Brain microvascular endothelial cell (primary cell): ENCODE results near the gene KLHL29.
A peak's percentile ranks its signal among the peaks of the same experiment; 100 is the strongest.

Source experiments
- DNase-seq: peaks from one replicate; pipeline ENCODE4 v3.0.0-alpha.2; 2020
- H3K27ac ChIP-seq: fragments of 250-450 bp; sonication (Bioruptor Pico); 2 replicates; pipeline ENCODE4 v1.5.1; 2020; ENCODE audit warnings: mild to moderate bottlenecking, moderate library complexity
- H3K27me3 ChIP-seq: fragments of 250-450 bp; sonication (Bioruptor Pico); replicated peaks from 2 replicates; pipeline ENCODE4 v1.5.1; 2020; ENCODE audit warnings: mild to moderate bottlenecking
- H3K36me3 ChIP-seq: fragments of 250-450 bp; sonication (Bioruptor Pico); replicated peaks from 2 replicates; pipeline ENCODE4 v1.5.1; 2020; ENCODE audit warnings: mild to moderate bottlenecking
- H3K4me3 ChIP-seq: 2 replicates; pipeline ENCODE4 v1.5.1; 2011; ENCODE audit warnings: low read depth, mild to moderate bottlenecking, control low read depth, low read length, moderate library complexity
- in situ Hi-C: cut with HindIII; loops from 2 replicates; pipeline ENCODE4 v1.10.0; 2017; ENCODE audit warnings: low sequenced_read_pairs, low pct_ligation_motif_present
- TF ChIP-seq, protein P1 (sequence below): IDR thresholded peaks from 2 replicates; pipeline ENCODE4 v1.5.1; 2011; ENCODE audit warnings: low read depth, mild to moderate bottlenecking, moderate library complexity, low read length, control low read depth, inconsistent platforms; ENCODE audit errors: missing control alignments

Gene KLHL29

DNA sequence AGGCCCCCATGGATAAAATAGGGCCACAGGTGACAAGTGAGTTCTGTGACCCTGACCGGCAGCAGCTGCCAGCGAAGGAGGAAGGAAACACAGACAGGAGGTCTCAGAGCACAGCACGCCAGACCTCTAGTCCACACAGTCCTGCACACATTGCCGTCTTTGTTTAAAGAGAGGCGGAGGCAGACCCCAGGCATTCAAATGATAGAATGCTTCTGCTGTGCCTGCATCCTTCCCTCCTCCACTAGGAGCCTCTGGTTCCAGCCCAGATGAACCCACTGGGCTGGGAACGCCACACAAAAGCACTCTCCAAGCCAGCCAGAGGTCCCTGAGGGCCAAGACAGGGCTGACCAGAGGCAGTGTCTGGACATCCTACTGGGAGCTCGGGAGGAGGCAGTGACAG, 118.7 kb downstream of the KLHL29 start:
- Histone ChIP-seq H3K27ac (no peak overlapping the region), H3K4me3 (no peak overlapping the region), H3K36me3 (no peaks in the 10 kb centered on the region), H3K27me3 (no peaks in the 10 kb centered on the region)
- TF ChIP-seq, protein P1, sequence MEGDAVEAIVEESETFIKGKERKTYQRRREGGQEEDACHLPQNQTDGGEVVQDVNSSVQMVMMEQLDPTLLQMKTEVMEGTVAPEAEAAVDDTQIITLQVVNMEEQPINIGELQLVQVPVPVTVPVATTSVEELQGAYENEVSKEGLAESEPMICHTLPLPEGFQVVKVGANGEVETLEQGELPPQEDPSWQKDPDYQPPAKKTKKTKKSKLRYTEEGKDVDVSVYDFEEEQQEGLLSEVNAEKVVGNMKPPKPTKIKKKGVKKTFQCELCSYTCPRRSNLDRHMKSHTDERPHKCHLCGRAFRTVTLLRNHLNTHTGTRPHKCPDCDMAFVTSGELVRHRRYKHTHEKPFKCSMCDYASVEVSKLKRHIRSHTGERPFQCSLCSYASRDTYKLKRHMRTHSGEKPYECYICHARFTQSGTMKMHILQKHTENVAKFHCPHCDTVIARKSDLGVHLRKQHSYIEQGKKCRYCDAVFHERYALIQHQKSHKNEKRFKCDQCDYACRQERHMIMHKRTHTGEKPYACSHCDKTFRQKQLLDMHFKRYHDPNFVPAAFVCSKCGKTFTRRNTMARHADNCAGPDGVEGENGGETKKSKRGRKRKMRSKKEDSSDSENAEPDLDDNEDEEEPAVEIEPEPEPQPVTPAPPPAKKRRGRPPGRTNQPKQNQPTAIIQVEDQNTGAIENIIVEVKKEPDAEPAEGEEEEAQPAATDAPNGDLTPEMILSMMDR: no peak
- DNase-seq: no peak
- in situ Hi-C loops: no loop called here

GRCh38 chr2:23504591-23504990, 119.6 kb downstream of the KLHL29 start:
- in situ Hi-C loops: no loop called here

DNA sequence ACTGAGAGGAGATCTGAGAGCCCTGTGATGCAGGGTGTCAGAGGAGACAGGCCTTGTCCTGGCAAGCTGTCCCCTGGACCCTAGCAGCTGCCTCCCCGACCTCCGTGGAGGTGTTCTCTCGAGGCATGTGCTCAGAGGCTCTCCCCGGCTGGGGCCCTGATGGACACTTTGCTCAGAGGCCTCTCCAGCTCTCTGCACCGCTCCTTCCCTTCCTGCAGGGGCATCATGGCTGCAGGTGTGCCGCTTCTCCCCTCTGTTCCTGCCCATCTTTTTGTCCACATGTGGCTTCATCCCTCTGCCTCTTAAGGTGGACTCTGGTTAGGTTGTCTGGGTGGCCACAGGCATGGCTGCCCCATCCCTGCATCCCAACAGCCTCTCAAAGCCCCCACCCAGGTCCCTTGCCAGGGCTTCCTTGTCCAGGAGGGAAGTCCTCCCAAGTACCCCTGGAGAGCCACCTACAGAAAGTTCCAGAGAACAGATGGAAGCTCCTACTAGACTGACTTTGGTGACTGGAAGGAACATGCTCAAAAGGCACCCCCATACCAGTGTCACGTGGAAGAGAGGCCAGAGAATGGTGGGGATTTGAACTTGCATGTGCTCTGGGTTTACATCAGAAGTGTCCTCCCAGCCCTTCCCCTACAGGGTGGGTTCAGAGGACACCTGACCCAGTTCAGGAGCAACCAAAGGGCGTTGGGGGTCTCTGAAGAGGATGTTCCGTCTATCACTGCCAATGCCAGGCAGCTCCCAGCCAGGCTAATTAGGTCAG, 120.4 kb downstream of the KLHL29 start:
- H3K27ac ChIP-seq: no peak overlapping the region
- H3K4me3 ChIP-seq: no peak overlapping the region
- no peak for DNase-seq
- TF ChIP-seq, protein P1: peak; percentile 38
- in situ Hi-C loops: no loop called here
- H3K27me3 ChIP-seq: no peaks in the 10 kb centered on the region
- no peaks in the 10 kb centered on the region for H3K36me3 ChIP-seq

More at GRCh38 chr2:23504591-23504990, 119.6 kb downstream of the KLHL29 start:
- Histone ChIP-seq H3K27me3 (no peaks in the 10 kb centered on the region), H3K36me3 (no peaks in the 10 kb centered on the region), H3K27ac (no peak overlapping the region), H3K4me3 (no peak overlapping the region)
- DNase-seq: no peak
- TF ChIP-seq, protein P1: no peak

DNA sequence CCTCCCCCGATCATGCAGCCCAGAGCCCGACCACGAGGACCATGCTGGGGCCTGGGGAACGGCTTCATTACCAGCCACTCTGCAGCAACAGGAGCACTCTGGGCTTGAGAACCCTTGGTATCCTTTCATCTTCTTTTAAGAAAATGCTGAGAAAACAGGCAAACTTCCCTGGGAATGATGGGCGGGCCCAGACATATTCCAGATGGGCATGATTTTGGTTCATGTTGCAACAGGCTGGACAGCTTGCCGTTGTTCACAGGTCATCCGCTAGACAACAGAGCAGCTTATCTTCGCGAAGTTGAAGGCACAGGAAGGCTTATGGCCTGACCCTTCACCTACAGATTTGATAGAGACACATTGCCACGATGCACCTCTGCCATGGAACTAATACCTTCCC, 121.0 kb downstream of the KLHL29 start:
- no peak for DNase-seq
- TF ChIP-seq, protein P1: no peak
- Histone ChIP-seq H3K27me3 (no peaks in the 10 kb centered on the region), H3K27ac (no peak overlapping the region), H3K4me3 (no peak overlapping the region), H3K36me3 (no peaks in the 10 kb centered on the region)
- in situ Hi-C loops: no loop called here

- in situ Hi-C loops: no loop called here
- no peak for DNase-seq
- no peak overlapping the region for H3K4me3 ChIP-seq
- no peaks in the 10 kb centered on the region for H3K36me3 ChIP-seq
- no peaks in the 10 kb centered on the region for H3K27me3 ChIP-seq
- TF ChIP-seq, protein P1: no peak
- H3K27ac ChIP-seq: no peak overlapping the region
Measured at GRCh38 chr2:23506531-23507266, 121.7 kb downstream of the KLHL29 start.
